ENCODE measurements around the gene TCL1A. TPM values are rescaled to one million over a fixed set of nuclear protein-coding genes. Genes with fewer than 3 reads are reported as not detected.

Gene TCL1A
- total and polyA plus RNA-seq, 2 donors (not counting 3 experiments of a cell fraction or from before 2014, with no cell fraction given), result not detected

- no peak for FAIRE-seq
- H3K4me1 ChIP-seq (ENCODE audit: control insufficient read depth, extremely low read depth, insufficient read depth, low read length), result no peaks in the 10 kb centered on the region
- H3K27ac ChIP-seq (ENCODE audit: insufficient read depth, low read depth, low read length), result no peak overlapping the region
- no peak for DNase-seq (ENCODE audit: low read depth, low spot score)
- H3K4me2 ChIP-seq (ENCODE audit: insufficient read depth, low read length), result no peak overlapping the region
- no peaks in the 10 kb centered on the region for H3K36me3 ChIP-seq (ENCODE audit: control insufficient read depth in 2 of 2, extremely low read depth in 1 of 2, insufficient read depth in 2 of 2, low read length in 2 of 2)
- H2AFZ ChIP-seq (ENCODE audit: low read depth, low read length), result no peak overlapping the region
- no peaks in the 10 kb centered on the region for H3K79me2 ChIP-seq (ENCODE audit: control insufficient read depth, insufficient read depth, low read length)
- no peaks in the 10 kb centered on the region for H3K9me1 ChIP-seq (replicated peaks; ENCODE audit: control insufficient read depth, extremely low read depth, insufficient read depth, low read length)
- no peak overlapping the region for H3K4me3 ChIP-seq (replicated peaks in 1 of 3; ENCODE audit: insufficient read depth in 1 of 3, low read depth in 1 of 3, low read length in 3 of 3)
- H3K9me3 ChIP-seq (replicated peaks; ENCODE audit: control insufficient read depth, insufficient read depth, low read length), result no peaks in the 10 kb centered on the region
- intact Hi-C loops (cut with micrococcal nuclease), result no loop called here
- H4K20me1 ChIP-seq (replicated peaks; ENCODE audit: control insufficient read depth, extremely low read depth, insufficient read depth, low read length), result no peaks in the 10 kb centered on the region
- ChIA-PET POLR2A (no interaction called here), CTCF (no interaction called here)
- no peak for TF ChIP-seq POLR2A (IDR thresholded peaks at IDR 0.05; ENCODE audit: low read depth, low read length)
- TF ChIP-seq EZH2 (IDR thresholded peaks at IDR 0.05; ENCODE audit: borderline replicate concordance, low read depth, low read length, severe bottlenecking), result no peak
- no peak for TF ChIP-seq POLR2AphosphoS5 (IDR thresholded peaks at IDR 0.05; ENCODE audit: insufficient read depth, low read depth, low read length)
- no peak for TF ChIP-seq MAX (IDR thresholded peaks at IDR 0.05; ENCODE audit: insufficient read depth, insufficient read length)
- no peak for TF ChIP-seq CTCF (IDR thresholded peaks at IDR 0.05; ENCODE audit: extremely low read depth in 1 of 2, insufficient read depth in 1 of 2, low read depth in 1 of 2, low read length in 2 of 2)
- BruUV-seq (replicated peaks), result no TSS peak
- dilution Hi-C loops (cut with MboI; ENCODE audit: extremely low pct_ligation_motif_present, low sequenced_read_pairs), result no loop called here
- H3K27me3 ChIP-seq (ENCODE audit: control insufficient read depth in 2 of 2, insufficient read depth in 2 of 2, low read length in 2 of 2), result no peaks in the 10 kb centered on the region
- no peak overlapping the region for H3K9ac ChIP-seq (replicated peaks; ENCODE audit: extremely low read depth, insufficient read depth, low read length)
Measured at GRCh38 chr14:95710106-95710505, 3.8 kb downstream of the TCL1A start.

GRCh38 chr14:95707327-95707726, 6.6 kb downstream of the TCL1A start:
- ChIA-PET POLR2A (no interaction called here), CTCF (no interaction called here)
- Histone ChIP-seq H4K20me1 (replicated peaks; ENCODE audit: control insufficient read depth, extremely low read depth, insufficient read depth, low read length) (no peaks in the 10 kb centered on the region), H3K79me2 (ENCODE audit: control insufficient read depth, insufficient read depth, low read length) (no peaks in the 10 kb centered on the region), H3K27me3 (ENCODE audit: control insufficient read depth in 2 of 2, insufficient read depth in 2 of 2, low read length in 2 of 2) (no peaks in the 10 kb centered on the region), H2AFZ (ENCODE audit: low read depth, low read length) (no peak overlapping the region), H3K36me3 (ENCODE audit: control insufficient read depth in 2 of 2, extremely low read depth in 1 of 2, insufficient read depth in 2 of 2, low read length in 2 of 2) (no peaks in the 10 kb centered on the region), H3K27ac (ENCODE audit: insufficient read depth, low read depth, low read length) (no peak overlapping the region), H3K4me2 (ENCODE audit: insufficient read depth, low read length) (no peak overlapping the region), H3K9me1 (replicated peaks; ENCODE audit: control insufficient read depth, extremely low read depth, insufficient read depth, low read length) (no peaks in the 10 kb centered on the region), H3K4me1 (ENCODE audit: control insufficient read depth, extremely low read depth, insufficient read depth, low read length) (peaks cover 11% of the 10 kb centered on the region), H3K4me3 (replicated peaks in 1 of 3; ENCODE audit: insufficient read depth in 1 of 3, low read depth in 1 of 3, low read length in 3 of 3) (no peak overlapping the region), H3K9ac (replicated peaks; ENCODE audit: extremely low read depth, insufficient read depth, low read length) (no peak overlapping the region), H3K9me3 (replicated peaks; ENCODE audit: control insufficient read depth, insufficient read depth, low read length) (no peaks in the 10 kb centered on the region)
- TF ChIP-seq EZH2 (IDR thresholded peaks at IDR 0.05; ENCODE audit: borderline replicate concordance, low read depth, low read length, severe bottlenecking), result no peak
- no peak for TF ChIP-seq JUN (IDR thresholded peaks at IDR 0.05; ENCODE audit: borderline replicate concordance, insufficient read depth, insufficient read length, low read depth)
- TF ChIP-seq GATA2 (IDR thresholded peaks at IDR 0.05; ENCODE audit: insufficient read depth, insufficient read length, low read depth, low read length), result no peak
- no peak for TF ChIP-seq MYC (IDR thresholded peaks at IDR 0.05; ENCODE audit: low read depth, low read length)
- TF ChIP-seq FOS (IDR thresholded peaks at IDR 0.05; ENCODE audit: borderline replicate concordance, insufficient read depth, low read length), result no peak
- no peak for TF ChIP-seq CTCF (IDR thresholded peaks at IDR 0.05; ENCODE audit: extremely low read depth in 1 of 2, insufficient read depth in 1 of 2, low read depth in 1 of 2, low read length in 2 of 2)
- no peak for TF ChIP-seq POLR2AphosphoS5 (IDR thresholded peaks at IDR 0.05; ENCODE audit: insufficient read depth, low read depth, low read length)
- no peak for TF ChIP-seq POLR2A (IDR thresholded peaks at IDR 0.05; ENCODE audit: low read depth, low read length)
- no peak for TF ChIP-seq MAX (IDR thresholded peaks at IDR 0.05; ENCODE audit: insufficient read depth, insufficient read length)
- no peak for DNase-seq (ENCODE audit: low read depth, low spot score)
- no TSS peak for BruUV-seq (replicated peaks)
- intact Hi-C loops (cut with micrococcal nuclease) (no loop called here), dilution Hi-C loops (cut with MboI; ENCODE audit: extremely low pct_ligation_motif_present, low sequenced_read_pairs) (no loop called here)
- no peak for FAIRE-seq

Measured in endothelial cell of umbilical vein (primary cell).